ENCODE data around the gene SECISBP2L. TPM values are rescaled to one million over a fixed set of nuclear protein-coding genes. Genes with fewer than 3 reads are reported as not detected.
A peak's percentile ranks its signal among the peaks of the same experiment; 100 is the strongest.

Gene SECISBP2L
- total and polyA plus RNA-seq, 7 experiments from 2014 or later, result 20.2 to 75.8 (median 51.8) TPM

GRCh38 chr15:48992096-48992495, 54.1 kb downstream of the SECISBP2L start:
- CTCF ChIA-PET, result interaction anchor here (0.6 to 1.3 kb wide), 2 partner anchors 16 to 29 kb away, joined by 3 read pairs; no protein-coding TSS in a partner anchor
- peaks cover 15 to 50% (median 34%) of the 10 kb centered on the region in 5 donors for H3K36me3 Mint-ChIP-seq
- Histone ChIP-seq H3K4me1 (ENCODE audit: control insufficient read depth in 2 of 2, insufficient read depth in 2 of 2, low read length in 2 of 2) (no peaks in the 10 kb centered on the region), H3K27ac (ENCODE audit: low read depth, low read length) (no peak overlapping the region), H3K9me3 (ENCODE audit: control insufficient read depth in 2 of 3, low read length in 3 of 3) (no peaks in the 10 kb centered on the region), H3K4me3 (ENCODE audit: low read length) (no peak overlapping the region), H3K27me3 (ENCODE audit: control insufficient read depth in 2 of 2, insufficient read depth in 2 of 2, low read length in 2 of 2) (no peaks in the 10 kb centered on the region), H3K36me3 (ENCODE audit: control insufficient read depth in 2 of 3, insufficient read depth in 3 of 3, low read length in 3 of 3) (peaks cover 3 to 45% (median 9%) of the 10 kb centered on the region in 3 experiments)
- no peak for ATAC-seq
- no peaks in the 10 kb centered on the region for H3K9me3 Mint-ChIP-seq
- no peak for DNase-seq
- intact Hi-C loops (cut with micrococcal nuclease), result no loop called here
- POLR2A ChIA-PET, result no interaction called here
- no peaks in the 10 kb centered on the region for H3K4me1 Mint-ChIP-seq
- H3K27me3 Mint-ChIP-seq, result no peaks in the 10 kb centered on the region
- no peak overlapping the region for H3K4me3 Mint-ChIP-seq
- no peak overlapping the region for H3K27ac Mint-ChIP-seq

GRCh38 chr15:48989170-48989569, 57.1 kb downstream of the SECISBP2L start:
- H3K4me1 ChIP-seq (ENCODE audit: control insufficient read depth in 2 of 2, insufficient read depth in 2 of 2, low read length in 2 of 2), result no peaks in the 10 kb centered on the region
- CTCF ChIA-PET, result no interaction called here
- no peak overlapping the region for H3K4me3 ChIP-seq (ENCODE audit: low read length)
- Mint-ChIP-seq H3K4me3 (no peak overlapping the region), H3K4me1 (peaks cover 0 to 5% (median 0%) of the 10 kb centered on the region in 7 donors), H3K27me3 (no peaks in the 10 kb centered on the region), H3K9me3 (no peaks in the 10 kb centered on the region), H3K27ac (peak overlapping the region in 1 of 9 donors; percentile 19), H3K36me3 (peaks cover 5 to 31% (median 22%) of the 10 kb centered on the region in 5 donors)
- intact Hi-C loops (cut with micrococcal nuclease), result no loop called here
- peaks cover 0 to 27% (median 4%) of the 10 kb centered on the region in 3 experiments for H3K36me3 ChIP-seq (ENCODE audit: control insufficient read depth in 2 of 3, insufficient read depth in 3 of 3, low read length in 3 of 3)
- no peak overlapping the region for H3K27ac ChIP-seq (ENCODE audit: low read depth, low read length)
- no peak for DNase-seq
- no peaks in the 10 kb centered on the region for H3K9me3 ChIP-seq (ENCODE audit: control insufficient read depth in 2 of 3, low read length in 3 of 3)
- no peak for ATAC-seq
- POLR2A ChIA-PET, result interaction anchor here (0.5 kb wide), 1 partner anchor 143 kb away, joined by 7 read pairs; no protein-coding TSS in a partner anchor
- no peaks in the 10 kb centered on the region for H3K27me3 ChIP-seq (ENCODE audit: control insufficient read depth in 2 of 2, insufficient read depth in 2 of 2, low read length in 2 of 2)

GRCh38 chr15:48987142-48987541, 59.1 kb downstream of the SECISBP2L start:
- Mint-ChIP-seq H3K4me1 (peaks cover 0 to 5% (median 0%) of the 10 kb centered on the region in 7 donors), H3K27ac (peak overlapping the region in 1 of 9 donors; percentile 31), H3K36me3 (peaks cover 0 to 15% (median 8%) of the 10 kb centered on the region in 5 donors), H3K4me3 (no peak overlapping the region), H3K27me3 (peaks cover 0 to 6% (median 0%) of the 10 kb centered on the region in 5 donors), H3K9me3 (no peaks in the 10 kb centered on the region)
- intact Hi-C loops (cut with micrococcal nuclease), result no loop called here
- no peak for DNase-seq
- no peaks in the 10 kb centered on the region for H3K27me3 ChIP-seq (ENCODE audit: control insufficient read depth in 2 of 2, insufficient read depth in 2 of 2, low read length in 2 of 2)
- POLR2A ChIA-PET, result no interaction called here
- H3K9me3 ChIP-seq (ENCODE audit: control insufficient read depth in 2 of 3, low read length in 3 of 3), result no peaks in the 10 kb centered on the region
- CTCF ChIA-PET, result interaction anchor here (0.6 kb wide), 1 partner anchor 150 kb away, joined by 4 read pairs; no protein-coding TSS in a partner anchor
- H3K4me3 ChIP-seq (ENCODE audit: low read length), result no peak overlapping the region
- no peaks in the 10 kb centered on the region for H3K4me1 ChIP-seq (ENCODE audit: control insufficient read depth in 2 of 2, insufficient read depth in 2 of 2, low read length in 2 of 2)
- H3K36me3 ChIP-seq (ENCODE audit: control insufficient read depth in 2 of 3, insufficient read depth in 3 of 3, low read length in 3 of 3), result peaks cover 0 to 13% (median 0%) of the 10 kb centered on the region in 3 experiments
- ATAC-seq, result no peak
- H3K27ac ChIP-seq (ENCODE audit: low read depth, low read length), result no peak overlapping the region

GRCh38 chr15:48986240-48986639, 60.0 kb downstream of the SECISBP2L start:
- no peak overlapping the region for H3K27ac ChIP-seq (ENCODE audit: low read depth, low read length)
- Mint-ChIP-seq H3K9me3 (no peaks in the 10 kb centered on the region), H3K4me3 (no peak overlapping the region), H3K36me3 (peaks cover 0 to 11% (median 4%) of the 10 kb centered on the region in 5 donors), H3K27me3 (peaks cover 4 to 13% (median 7%) of the 10 kb centered on the region in 5 donors), H3K4me1 (peaks cover 0 to 5% (median 0%) of the 10 kb centered on the region in 7 donors), H3K27ac (no peak overlapping the region)
- H3K4me3 ChIP-seq (ENCODE audit: low read length), result no peak overlapping the region
- H3K9me3 ChIP-seq (ENCODE audit: control insufficient read depth in 2 of 3, low read length in 3 of 3), result no peaks in the 10 kb centered on the region
- intact Hi-C loops (cut with micrococcal nuclease), result no loop called here
- DNase-seq, result no peak
- CTCF ChIA-PET, result interaction anchor here (1.6 kb wide), 1 partner anchor 10 kb away, joined by 3 read pairs; no protein-coding TSS in a partner anchor
- no peaks in the 10 kb centered on the region for H3K4me1 ChIP-seq (ENCODE audit: control insufficient read depth in 2 of 2, insufficient read depth in 2 of 2, low read length in 2 of 2)
- POLR2A ChIA-PET, result no interaction called here
- peaks cover 0 to 4% (median 0%) of the 10 kb centered on the region in 3 experiments for H3K36me3 ChIP-seq (ENCODE audit: control insufficient read depth in 2 of 3, insufficient read depth in 3 of 3, low read length in 3 of 3)
- no peaks in the 10 kb centered on the region for H3K27me3 ChIP-seq (ENCODE audit: control insufficient read depth in 2 of 2, insufficient read depth in 2 of 2, low read length in 2 of 2)
- ATAC-seq, result no peak

- DNase-seq (no peak), ATAC-seq (no peak)
- Histone ChIP-seq H3K4me1 (ENCODE audit: control insufficient read depth in 2 of 2, insufficient read depth in 2 of 2, low read length in 2 of 2) (no peaks in the 10 kb centered on the region), H3K27me3 (ENCODE audit: control insufficient read depth in 2 of 2, insufficient read depth in 2 of 2, low read length in 2 of 2) (no peaks in the 10 kb centered on the region), H3K9me3 (ENCODE audit: control insufficient read depth in 2 of 3, low read length in 3 of 3) (no peaks in the 10 kb centered on the region), H3K27ac (ENCODE audit: low read depth, low read length) (no peak overlapping the region), H3K4me3 (ENCODE audit: low read length) (no peak overlapping the region), H3K36me3 (ENCODE audit: control insufficient read depth in 2 of 3, insufficient read depth in 3 of 3, low read length in 3 of 3) (no peaks in the 10 kb centered on the region)
- Mint-ChIP-seq H3K27me3 (peaks cover 4 to 18% (median 14%) of the 10 kb centered on the region in 5 donors), H3K9me3 (no peaks in the 10 kb centered on the region), H3K36me3 (peaks cover 0 to 9% (median 3%) of the 10 kb centered on the region in 5 donors), H3K4me3 (no peak overlapping the region), H3K27ac (no peak overlapping the region), H3K4me1 (peaks cover 0 to 5% (median 0%) of the 10 kb centered on the region in 7 donors)
- CTCF ChIA-PET, result interaction anchor here (1.6 kb wide), 1 partner anchor 9 kb away, joined by 3 read pairs; no protein-coding TSS in a partner anchor
- POLR2A ChIA-PET, result no interaction called here
- intact Hi-C loops (cut with micrococcal nuclease), result no loop called here
These were observed 60.7 kb downstream of the SECISBP2L start for GRCh38 chr15:48985516-48985915.

GRCh38 chr15:48984811-48985352, 61.4 kb downstream of the SECISBP2L start:
- CTCF ChIA-PET, result interaction anchor here (1.6 kb wide), 1 partner anchor 8 kb away, joined by 3 read pairs; no protein-coding TSS in a partner anchor
- no peak for ATAC-seq
- H3K4me3 Mint-ChIP-seq, result no peak overlapping the region
- POLR2A ChIA-PET, result no interaction called here
- no peaks in the 10 kb centered on the region for H3K9me3 ChIP-seq (ENCODE audit: control insufficient read depth in 2 of 3, low read length in 3 of 3)
- no peak for DNase-seq
- no peaks in the 10 kb centered on the region for H3K27me3 ChIP-seq (ENCODE audit: control insufficient read depth in 2 of 2, insufficient read depth in 2 of 2, low read length in 2 of 2)
- peaks cover 4 to 19% (median 18%) of the 10 kb centered on the region in 5 donors for H3K27me3 Mint-ChIP-seq
- H3K27ac ChIP-seq (ENCODE audit: low read depth, low read length), result no peak overlapping the region
- H3K4me1 ChIP-seq (ENCODE audit: control insufficient read depth in 2 of 2, insufficient read depth in 2 of 2, low read length in 2 of 2), result no peaks in the 10 kb centered on the region
- H3K36me3 ChIP-seq (ENCODE audit: control insufficient read depth in 2 of 3, insufficient read depth in 3 of 3, low read length in 3 of 3), result no peaks in the 10 kb centered on the region
- intact Hi-C loops (cut with micrococcal nuclease), result no loop called here
- peaks cover 0 to 5% (median 0%) of the 10 kb centered on the region in 7 donors for H3K4me1 Mint-ChIP-seq
- H3K9me3 Mint-ChIP-seq, result no peaks in the 10 kb centered on the region
- peaks cover 0 to 6% (median 0%) of the 10 kb centered on the region in 5 donors for H3K36me3 Mint-ChIP-seq
- H3K4me3 ChIP-seq (ENCODE audit: low read length), result no peak overlapping the region
- H3K27ac Mint-ChIP-seq, result no peak overlapping the region
